Measurements from ENCODE around the gene SLC34A1. TPM values are rescaled to one million over a fixed set of nuclear protein-coding genes. Genes with fewer than 3 reads are reported as not detected.

SLC34A1 gene
- total RNA-seq, 1 donor from 2014 or later: not detected

DNA sequence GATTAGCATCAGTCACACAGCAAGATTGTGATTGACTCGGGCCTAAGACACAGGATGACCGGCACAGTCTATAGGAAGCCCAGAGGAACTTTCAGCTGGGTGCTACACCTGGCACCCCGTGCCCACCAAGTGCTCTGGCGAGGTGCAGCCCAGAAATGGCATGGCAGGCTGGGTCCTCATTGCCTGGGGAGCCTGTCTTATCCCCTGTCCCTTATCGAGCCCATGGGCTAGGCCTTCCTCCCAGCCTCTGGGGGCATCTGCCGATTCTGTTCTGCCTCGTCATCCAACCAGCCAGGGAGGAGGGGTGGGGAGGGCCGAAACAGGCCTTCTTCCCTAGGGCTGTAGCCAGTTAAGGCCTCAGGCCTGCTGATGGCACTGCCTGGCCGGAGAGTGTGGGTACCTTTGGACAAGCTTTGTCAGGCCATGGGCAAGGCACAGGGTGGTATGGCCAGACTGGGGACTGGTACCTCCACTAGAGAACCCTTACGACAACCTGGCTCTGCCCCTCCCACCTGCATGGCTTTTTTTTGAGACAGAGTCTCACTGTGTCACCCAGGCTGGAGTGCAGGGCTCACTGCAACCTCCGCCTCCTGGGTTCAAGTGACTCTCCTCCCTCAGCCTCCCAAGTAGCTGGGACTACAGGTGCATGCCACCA, 43.8 kb downstream of the SLC34A1 start:
- DNase-seq (ENCODE audit: low spot score in 2 of 2) (no peak), FAIRE-seq (no peak)

- DNase-seq (ENCODE audit: low spot score in 2 of 2): no peak
These were observed 44.5 kb downstream of the SLC34A1 start for GRCh38 chr5:177428574-177429217.

GRCh38 chr5:177429248-177430040, 45.2 kb downstream of the SLC34A1 start:
- DNase-seq (ENCODE audit: low spot score in 2 of 2) (no peak), FAIRE-seq (no peak)

More at GRCh38 chr5:177428574-177429217, 44.5 kb downstream of the SLC34A1 start:
- FAIRE-seq: no peak

GRCh38 chr5:177430140-177430951, 46.1 kb downstream of the SLC34A1 start:
- DNase-seq (ENCODE audit: low spot score in 2 of 2): no peak
- FAIRE-seq: no peak

GRCh38 chr5:177430972-177431316, 46.7 kb downstream of the SLC34A1 start:
- DNase-seq (ENCODE audit: low spot score in 2 of 2) (no peak), FAIRE-seq (no peak)

GRCh38 chr5:177431317-177432142, 47.3 kb downstream of the SLC34A1 start:
- DNase-seq (ENCODE audit: low spot score in 2 of 2) (no peak), FAIRE-seq (no peak)

GRCh38 chr5:177432143-177432838, 48.1 kb downstream of the SLC34A1 start:
- no peak for DNase-seq (ENCODE audit: low spot score in 2 of 2)
- no peak for FAIRE-seq

DNA sequence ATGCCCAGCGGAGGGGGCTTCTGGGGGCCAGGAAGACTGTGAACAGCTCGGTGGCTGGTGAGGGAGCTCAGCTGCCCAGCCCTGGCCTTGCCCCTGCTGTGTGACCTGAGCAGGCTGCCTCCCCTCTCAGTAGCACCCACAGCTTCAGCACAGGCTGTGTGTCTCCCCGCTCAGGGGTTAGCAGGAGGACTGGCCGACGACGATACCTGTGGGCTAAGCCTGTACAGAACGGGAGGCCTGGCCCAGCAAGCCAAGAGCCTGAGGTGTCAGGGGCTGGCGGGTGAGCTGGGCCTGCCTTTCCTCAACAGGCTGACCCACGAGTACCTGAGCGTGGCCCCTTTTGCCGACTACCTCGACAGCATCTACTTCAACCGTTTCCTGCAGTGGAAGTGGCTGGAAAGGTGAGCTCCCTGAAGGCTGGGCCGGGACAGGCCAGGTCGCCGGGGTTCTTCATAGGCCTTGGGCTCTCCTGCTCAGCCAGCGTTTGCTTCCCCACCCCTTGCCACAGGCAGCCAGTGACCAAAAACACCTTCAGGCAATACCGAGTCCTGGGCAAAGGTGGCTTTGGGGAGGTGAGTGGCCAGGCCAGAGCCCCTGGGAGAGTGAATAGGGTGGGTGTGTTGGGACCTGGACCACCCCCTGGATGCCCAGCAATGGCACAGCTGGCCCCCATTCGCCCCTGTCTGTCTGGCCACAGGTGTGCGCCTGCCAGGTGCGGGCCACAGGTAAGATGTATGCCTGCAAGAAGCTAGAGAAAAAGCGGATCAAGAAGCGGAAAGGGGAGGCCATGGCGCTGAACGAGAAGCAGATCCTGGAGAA, 48.8 kb downstream of the SLC34A1 start:
- no peak for FAIRE-seq
- DNase-seq (ENCODE audit: low spot score in 2 of 2): no peak

DNA sequence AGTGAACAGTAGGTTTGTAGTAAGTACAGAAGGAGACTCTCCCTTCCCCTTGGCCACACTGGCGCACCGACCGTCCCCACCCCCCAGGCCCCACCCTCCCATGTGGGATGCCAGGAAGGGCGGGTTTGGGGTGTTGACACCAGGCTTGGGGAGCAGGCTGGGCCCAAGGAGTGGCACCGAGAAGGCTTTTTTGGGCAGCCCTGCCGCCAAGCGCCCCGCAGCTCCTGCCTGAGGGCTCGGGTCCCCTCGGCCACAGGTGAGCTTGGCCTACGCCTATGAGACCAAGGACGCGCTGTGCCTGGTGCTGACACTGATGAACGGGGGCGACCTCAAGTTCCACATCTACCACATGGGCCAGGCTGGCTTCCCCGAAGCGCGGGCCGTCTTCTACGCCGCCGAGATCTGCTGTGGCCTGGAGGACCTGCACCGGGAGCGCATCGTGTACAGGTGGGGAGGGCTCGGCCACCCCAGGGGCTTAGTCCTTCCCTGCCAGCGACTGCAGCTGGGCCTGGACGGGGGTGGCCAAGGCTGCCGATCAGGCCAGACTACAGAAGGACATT, 49.5 kb downstream of the SLC34A1 start:
- no peak for FAIRE-seq

DNA sequence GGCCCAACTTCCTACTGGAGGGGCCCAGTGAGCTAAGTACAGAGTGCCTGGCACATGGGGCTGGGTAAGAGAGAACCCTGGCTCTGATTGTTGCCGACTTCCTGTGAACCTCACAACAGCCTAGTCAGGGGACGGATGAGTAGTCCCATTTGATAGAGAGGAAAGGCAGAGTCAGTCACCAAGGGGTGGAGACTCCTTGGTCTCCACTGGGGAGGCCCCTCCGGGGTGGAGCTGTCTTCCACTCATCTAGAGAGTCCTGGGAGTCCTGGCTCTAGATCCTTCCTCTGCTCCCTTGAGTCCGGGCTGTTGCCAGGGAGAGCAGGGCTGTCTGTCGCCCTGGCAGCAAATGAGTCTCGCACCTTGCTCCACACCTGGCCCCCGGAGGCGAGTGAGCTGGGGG, 50.2 kb downstream of the SLC34A1 start:
- DNase-seq (ENCODE audit: low spot score in 2 of 2) (no peak), FAIRE-seq (no peak)

More for the DNA sequence above, 49.5 kb downstream of the SLC34A1 start:
- no peak for DNase-seq (ENCODE audit: low spot score in 2 of 2)

GRCh38 chr5:177434942-177435738, 50.9 kb downstream of the SLC34A1 start:
- DNase-seq (ENCODE audit: low spot score in 2 of 2) (no peak), FAIRE-seq (no peak)

GRCh38 chr5:177435847-177436536, 51.8 kb downstream of the SLC34A1 start:
- DNase-seq (ENCODE audit: low spot score in 2 of 2) (no peak), FAIRE-seq (no peak)

DNA sequence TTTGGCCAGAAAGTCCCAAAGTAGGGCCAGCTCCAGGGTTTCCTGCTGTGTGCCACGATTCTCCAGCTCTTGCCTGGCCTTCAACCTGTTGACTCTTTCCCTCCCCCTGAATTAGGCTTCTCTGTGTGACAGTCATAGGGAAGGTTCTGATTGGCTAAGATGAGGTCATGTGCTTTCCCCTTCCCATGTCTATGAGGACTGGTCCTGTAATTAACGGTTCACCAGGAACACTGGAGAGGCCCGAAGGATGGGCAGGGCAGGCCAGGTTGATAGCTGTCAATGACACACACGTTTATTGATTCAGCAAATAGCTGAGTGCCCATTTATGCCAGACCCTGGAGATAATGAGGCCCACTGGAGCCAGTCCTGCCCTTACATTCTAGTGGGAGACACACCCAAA, 53.4 kb downstream of the SLC34A1 start:
- FAIRE-seq (no peak), DNase-seq (ENCODE audit: low spot score in 2 of 2) (no peak)

- no peak for FAIRE-seq
These were observed 54.2 kb downstream of the SLC34A1 start for GRCh38 chr5:177438468-177438867.

GRCh38 chr5:177439518-177440053, 55.4 kb downstream of the SLC34A1 start:
- FAIRE-seq: no peak
- no peak for DNase-seq (ENCODE audit: low spot score in 2 of 2)

More at GRCh38 chr5:177438468-177438867, 54.2 kb downstream of the SLC34A1 start:
- no peak for DNase-seq (ENCODE audit: low spot score in 2 of 2)
